Measurements from ENCODE around the gene OR2V2.

Gene OR2V2

DNA sequence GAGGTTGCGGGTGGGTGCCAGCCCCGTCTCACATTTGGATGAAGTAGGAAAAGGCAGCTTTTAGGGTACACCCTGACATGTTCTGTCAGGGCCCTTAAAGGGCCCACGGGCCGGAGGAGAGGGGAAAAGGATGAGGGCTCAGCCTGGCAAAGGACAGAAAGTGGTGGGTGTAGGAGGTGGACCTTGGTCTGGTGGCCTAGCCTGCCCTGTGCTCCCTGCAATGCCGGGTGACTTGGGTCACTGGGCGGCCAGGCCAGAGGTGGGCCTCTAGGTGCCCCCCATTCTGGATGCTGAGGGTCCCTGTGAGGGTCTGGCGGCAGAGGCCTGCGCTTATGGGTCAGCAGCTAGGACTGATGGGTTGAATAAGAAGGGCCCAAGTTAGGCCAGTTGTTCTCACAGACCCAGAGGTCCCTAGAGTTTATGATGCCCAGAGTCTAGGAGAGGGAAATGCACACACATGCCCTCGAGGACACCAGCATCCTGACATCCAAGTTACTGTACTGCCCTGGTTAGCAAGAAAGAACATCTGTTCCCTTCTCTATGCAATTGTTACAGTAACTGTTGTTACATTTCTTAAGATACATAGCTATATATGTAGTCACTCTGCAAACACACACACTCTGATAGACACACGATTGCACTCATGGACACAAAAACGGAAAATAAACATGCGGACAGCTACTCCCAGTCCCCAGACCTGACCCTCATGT is 45.1 kb downstream of the OR2V2 start:
- DNase-seq = no peak

DNA sequence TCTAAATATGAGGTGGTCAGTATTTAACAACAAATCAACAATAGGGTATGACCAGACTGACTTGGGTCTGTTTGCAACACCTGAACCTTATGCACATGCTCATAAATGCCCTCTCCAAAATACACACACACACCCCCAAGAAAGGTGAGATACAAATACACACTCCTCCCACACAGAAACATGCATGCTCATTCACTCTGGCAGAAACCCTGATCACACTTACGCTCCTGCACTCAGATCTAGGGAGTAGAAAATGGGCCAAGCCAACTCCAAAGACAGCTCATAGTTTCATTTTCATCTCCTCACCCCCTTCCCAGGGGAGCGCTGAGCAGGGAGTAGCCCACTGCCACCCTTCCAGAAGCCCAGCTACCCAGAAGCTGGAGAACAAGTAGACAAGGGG is 46.3 kb downstream of the OR2V2 start:
- no peak for DNase-seq

DNA sequence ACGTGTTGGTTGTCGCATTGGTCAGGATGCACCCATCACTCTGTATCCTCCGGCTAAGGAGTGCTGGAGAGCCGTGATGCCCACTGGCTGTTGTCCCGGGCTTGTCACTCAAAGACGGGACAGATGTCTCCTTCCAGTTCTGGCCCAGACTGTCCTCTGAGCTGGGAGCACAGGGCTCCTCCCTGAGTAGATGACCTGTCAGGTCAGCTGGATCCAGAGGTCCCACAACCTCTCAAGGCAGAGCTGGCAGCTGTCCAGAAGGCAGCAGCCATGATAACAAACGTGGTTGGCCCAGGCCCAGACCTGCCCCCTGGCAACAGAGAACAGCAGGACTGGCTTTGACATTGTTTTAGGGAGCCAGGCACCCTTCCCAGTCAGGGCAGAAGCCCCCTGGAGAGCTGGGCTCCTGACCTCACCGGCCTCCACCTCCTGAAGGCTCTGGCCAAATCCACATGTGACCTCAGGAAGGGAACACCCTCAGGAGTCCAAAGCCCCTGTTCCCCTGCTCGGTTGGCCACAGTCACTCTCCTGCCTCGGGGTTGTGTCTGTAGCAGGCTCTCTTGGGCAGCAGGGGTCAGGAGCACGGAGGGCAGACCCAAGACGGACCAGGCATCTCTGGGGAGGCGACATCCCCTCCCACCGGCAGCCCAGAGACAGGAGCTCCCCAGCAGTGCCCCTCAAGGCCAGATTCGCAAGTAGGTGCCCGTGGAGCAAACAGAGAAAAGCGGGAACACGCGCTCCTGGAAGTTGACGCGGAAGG is 47.3 kb downstream of the OR2V2 start:
- no peak for DNase-seq

DNA sequence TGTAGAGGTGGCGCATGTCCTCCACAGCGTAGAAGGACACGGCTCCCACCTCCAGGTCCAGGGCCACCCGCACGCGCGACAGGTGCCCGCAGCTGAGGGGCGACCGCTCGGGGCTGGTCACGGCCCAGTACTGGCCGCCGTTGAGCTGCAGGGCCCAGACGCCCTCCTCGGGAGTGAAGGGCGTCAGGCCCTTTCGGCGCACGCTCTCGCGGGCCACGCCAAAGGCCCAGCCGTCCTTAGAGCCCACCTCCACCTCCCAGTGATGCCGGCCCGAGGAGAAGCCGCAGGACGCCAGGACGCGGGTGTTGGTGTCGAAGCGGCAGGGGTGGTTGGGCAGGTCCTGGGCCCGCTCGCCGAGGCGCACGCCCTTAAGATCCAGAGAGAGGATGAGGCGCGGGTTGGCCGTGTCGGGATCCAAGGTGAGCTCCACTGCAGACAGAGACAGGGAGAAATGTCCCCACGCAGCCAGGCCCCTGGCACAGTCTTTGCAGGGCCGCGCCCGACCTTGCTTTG is 47.9 kb downstream of the OR2V2 start:
- DNase-seq = no peak

DNA sequence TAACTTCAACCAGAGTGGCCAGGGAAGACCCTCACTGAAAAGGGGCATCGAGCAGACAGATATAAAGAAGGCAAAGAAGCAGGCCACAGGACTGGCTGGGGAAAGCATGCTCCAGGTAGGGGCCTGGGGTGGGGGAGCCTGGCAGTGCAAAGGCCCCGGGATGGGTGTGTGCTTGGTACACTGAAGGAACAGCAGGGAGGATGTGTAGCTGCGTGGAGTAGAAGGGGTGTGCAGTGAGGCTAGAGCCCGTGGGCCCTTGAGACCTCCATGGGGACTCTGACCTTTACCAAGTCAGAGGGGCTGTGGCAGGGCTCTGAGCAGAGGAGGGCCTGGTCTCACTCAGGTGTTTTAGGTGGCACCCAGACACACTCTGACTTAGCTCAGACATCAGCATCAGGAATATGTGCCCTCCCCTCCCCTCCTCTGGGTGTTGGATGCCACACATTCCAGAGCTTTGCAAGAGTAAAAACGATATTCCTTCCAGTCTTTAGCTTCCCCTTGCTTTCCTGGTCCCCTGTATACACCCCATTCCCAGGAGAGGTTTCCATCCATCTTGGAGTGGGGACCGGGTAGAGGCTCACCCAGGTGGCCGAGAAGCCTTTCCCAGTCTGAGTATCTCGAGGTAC is 50.1 kb downstream of the OR2V2 start:
- no peak for DNase-seq

DNA sequence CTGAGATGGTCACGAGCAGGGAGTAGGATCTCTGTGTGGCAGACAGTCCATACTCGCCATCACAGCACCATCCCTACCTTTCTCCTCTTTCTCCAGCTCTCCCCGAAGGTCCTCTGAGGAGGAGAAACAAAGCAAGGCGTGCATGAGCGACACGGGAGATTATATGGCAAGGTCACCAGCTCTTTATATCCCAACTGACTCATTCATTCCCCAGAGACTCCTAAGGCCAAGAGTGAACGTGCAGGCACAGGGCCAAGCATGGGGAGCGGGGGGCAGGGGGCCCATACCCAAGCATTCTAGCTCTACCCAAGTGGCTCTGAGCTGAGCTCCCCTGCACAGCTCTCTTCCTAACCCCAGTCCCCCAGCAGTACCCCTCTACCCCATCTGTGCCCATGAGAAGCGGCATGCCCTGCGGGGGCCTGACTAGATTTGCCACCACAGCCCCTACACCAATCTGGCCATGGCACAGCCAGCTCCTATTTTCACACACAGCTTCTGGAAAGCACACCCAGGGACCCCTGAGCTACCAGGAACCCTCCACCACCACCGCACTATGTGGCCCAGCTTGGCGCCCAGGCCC is 50.8 kb downstream of the OR2V2 start:
- DNase-seq = no peak

DNA sequence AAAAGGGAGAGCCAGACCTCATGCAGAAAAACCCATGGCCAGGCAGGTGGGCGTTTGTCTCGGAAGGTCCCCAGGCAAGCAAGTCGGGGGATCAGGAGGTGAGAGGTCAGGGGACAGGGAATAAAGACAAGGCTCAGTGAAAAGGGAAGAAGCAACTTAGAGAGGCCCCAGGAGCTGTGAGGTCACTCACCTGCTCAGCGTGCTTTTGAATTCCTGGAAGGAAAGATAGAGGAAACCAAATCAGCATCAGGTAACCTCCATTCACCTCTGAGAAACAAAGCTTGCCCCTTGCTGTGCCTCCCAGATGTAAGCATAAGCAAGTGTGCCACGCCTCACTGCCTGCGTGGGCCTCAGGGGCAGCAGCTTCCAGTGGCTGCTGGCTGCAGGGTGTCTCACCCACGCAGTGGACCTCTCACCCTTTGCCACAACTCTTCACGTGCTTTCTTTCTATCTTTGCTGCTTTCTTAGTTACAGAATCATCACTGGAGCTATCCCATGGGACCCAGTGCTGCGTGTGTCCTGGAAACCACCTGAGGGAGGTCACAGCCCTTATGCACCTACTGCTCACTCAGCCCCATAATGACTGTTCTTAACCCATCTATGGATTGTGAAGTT is 51.6 kb downstream of the OR2V2 start:
- DNase-seq = no peak

DNA sequence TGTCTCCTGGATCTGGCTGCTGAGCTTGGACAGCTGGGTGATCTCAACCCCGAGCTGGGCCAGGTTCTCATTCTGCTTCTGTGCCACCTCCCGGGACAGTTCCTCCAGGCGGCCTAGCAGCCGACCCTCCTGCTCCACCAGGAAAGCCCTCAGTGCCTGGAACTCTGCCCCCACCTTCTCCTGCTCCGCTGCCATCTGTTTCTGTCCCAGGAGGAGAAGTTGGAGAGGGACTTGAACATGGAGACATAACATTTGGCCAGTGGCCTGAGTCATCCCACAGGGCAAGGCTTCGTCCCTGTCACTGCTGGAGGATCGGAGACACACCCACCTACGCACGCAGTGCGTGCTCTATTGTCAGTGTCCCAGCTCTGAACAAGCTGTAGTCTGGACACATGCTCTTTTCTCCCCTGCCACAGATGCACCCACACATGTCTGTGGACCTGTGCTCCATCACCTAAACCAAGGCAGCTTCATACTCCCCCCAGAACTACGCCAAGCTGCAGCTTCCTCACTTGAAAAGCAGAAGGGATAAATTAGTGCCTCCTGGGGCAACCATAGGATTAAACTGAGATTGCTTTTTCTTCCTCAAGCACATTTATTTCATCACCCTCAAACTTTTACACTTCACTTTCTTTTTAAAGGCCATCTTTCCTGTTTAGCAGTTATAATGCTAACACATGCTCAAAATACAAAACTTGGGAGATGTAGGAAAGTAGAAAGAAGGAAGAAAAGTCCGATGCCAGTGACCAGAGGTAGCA is 52.7 kb downstream of the OR2V2 start:
- no peak for DNase-seq

DNA sequence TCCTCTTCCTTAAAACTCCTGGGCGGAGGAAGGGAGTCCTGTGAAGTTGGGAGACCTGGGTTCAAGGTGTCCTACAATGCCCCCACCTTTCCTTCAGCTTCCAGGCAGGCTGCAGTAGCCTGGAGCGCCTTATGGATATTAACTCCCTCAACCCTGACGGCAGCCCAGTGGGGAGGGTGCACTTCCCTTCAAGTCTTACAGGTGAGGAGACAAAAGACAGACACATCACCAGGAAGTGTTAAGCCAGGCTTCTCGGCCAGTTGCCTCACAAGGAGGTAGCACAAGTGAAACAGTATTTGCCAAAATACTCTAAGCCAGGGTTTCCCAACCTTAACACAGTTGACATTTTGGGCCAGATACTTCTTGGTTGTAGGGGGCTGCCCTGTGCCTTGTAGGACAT is 53.4 kb downstream of the OR2V2 start:
- no peak for DNase-seq

DNA sequence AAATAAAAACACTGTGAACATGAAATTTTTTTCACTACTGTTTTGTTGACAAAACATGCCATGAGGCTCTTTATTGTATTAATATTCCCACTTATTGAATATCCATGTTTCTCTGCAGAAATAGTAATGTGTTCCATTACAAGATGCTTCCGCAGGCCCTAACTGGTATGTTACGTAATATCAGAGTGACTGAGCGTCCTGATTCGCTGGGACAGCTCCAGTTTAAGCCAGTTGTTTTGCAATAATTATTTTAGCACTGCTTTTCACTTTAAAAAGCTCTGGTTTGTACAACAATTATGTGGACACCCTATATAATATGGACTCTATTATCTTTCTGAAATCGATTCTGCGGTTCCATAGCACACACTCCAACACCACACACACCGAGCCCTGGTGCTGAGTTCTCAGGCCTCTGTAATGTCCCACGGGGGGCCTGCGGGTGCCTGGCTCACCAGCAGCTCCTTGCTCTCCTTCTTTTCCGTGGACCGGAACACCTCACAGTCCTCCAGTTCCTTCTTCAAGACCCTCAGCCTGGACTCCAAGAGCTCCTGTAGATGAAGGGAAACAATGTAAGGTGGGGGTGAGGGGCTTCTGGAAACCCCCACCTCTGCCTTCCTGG is 55.8 kb downstream of the OR2V2 start:
- DNase-seq = no peak

DNA sequence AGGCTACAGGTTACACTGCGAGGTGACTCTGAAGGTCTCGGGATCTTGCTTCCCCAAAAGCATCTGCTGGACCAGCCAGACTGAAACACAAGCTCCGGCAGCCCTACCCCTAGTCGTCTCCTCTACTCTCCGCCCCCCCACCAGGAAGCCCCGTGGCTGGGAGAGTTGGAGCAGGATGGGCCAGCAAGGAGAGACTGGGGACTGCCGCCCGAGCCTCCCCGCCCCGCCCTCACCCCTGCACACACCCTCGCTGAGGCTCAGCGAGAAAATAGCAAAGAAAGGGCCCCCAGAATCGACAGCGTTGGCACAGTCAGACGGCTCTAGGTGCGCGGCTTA is 56.4 kb downstream of the OR2V2 start:
- DNase-seq = no peak

DNA sequence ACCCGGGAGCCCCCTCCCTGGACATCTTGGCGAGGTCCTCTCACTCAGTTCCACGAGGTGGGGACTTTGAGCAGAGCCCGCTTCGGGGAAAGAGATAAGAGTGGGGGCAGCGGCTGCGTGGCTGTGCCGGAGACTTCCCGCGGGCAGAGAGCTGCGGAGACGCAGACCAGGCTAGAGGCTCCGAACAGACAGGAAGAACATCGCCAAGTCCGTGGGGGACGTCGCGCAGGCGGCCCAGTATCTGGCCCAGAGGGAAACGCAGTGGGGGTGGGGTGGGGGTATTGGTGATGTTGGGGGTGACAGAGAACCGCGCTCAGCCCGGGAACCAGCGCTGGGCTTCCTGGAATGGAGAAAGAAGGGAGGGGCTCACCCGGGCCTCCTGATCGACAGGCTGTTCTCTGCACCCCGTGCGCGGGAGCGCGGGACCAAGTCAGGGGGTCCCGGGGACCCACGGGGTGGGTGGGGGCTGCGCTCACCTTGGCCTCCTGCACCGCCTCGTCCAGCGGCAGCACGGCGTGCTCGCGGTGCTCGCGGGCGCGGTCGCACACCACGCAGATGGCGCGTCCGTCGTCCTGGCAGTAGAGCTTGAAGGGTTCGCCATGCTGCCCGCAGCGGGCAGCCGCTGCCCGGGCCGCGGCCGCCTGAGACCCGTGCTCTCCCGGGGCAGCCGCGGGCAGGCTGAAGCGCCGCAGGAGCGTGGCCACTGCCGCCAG is 56.9 kb downstream of the OR2V2 start:
- no peak for DNase-seq

DNA sequence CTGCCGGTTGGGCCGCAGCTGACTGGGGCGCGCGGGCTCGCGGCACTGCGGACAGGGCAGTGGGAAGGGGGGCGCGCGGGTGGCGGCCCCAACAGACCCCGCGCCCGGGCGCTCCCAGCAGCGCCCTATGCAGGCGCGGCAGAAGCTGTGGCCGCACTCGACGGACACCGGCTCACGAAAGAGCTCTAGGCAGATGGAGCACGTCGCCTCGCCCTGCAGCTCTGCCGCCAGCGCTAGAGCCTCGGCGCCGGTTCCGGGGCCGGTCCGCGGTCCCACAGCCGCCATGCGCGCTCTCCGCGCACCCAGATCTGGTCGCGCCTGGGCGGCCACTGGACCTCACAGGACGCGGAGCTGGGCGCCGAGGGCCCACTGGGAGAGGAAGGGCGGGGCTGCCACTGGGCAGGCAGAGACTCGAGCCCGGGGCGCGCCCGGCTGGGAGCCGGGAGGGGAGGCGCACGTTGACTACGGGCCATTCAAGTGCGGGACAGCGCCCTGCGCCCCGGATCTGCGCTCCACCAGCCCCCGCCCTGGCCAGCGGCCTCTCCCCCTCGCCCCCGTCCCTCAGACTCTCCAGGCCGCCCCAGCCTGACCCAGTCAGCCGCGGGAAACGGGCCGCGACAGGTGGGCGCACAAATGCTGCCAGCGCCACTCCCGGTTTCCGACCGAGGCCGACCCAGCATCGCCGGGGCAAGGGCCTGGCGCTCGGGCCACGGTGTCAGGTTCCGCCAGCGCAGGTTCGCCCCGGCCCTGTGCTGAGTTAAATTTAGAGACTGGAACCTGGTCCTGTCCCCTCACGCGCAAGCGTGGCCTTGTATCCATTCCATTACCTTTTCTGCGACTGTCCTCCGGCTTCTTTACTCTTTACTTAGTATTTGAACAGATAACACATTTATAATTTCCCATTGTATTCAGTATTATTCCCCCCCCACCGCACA is 57.7 kb downstream of the OR2V2 start, which contains the start of gene TRIM7:
Gene TRIM7 (minus strand): TSS at position 371 of the 935 bp plus-strand sequence. CDS start 86 bp downstream, at position 285.
- peak; percentile 15 for DNase-seq

DNA sequence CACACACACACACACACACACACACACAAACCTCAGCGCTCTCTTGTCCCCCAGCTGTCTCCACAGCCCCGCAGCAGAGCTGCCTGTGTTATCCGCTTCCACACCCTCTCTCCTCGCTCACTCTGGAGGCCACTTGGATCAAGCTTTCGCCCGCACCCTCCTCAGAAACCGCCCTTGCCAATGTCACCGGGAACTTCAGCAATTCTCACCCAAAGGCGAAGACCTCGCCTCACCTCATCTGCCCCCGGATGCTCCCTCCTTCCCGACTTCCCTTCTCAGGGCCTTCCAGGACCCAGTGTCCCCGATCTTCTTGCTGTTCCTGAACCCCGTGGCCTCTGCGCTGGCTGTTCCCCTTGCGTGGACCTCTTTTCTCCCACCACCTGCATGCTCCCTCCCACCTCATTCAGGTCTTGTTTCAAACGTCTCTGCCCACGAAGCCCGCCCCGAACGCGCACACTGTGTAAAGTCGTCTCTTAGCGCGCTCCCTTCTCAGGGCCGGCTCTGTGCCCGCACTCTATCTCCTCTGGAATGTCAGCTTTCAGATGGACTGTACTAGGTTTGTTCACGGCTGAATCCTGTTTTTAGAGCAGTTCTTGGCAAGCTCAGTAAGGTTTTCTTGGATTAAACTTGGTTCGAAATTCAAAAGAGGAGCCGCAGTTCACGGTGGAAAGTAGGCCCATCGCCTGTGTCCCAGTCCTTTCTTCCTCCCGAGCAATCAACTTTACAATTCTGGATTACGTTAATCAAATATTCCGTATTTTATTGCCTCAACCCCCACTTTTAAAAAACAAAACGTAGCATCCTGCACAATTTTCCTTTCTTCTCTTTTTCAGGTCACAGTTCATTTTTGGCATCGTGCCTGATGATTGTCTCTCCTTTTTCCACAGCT is 58.6 kb downstream of the OR2V2 start:
- DNase-seq = no peak

DNA sequence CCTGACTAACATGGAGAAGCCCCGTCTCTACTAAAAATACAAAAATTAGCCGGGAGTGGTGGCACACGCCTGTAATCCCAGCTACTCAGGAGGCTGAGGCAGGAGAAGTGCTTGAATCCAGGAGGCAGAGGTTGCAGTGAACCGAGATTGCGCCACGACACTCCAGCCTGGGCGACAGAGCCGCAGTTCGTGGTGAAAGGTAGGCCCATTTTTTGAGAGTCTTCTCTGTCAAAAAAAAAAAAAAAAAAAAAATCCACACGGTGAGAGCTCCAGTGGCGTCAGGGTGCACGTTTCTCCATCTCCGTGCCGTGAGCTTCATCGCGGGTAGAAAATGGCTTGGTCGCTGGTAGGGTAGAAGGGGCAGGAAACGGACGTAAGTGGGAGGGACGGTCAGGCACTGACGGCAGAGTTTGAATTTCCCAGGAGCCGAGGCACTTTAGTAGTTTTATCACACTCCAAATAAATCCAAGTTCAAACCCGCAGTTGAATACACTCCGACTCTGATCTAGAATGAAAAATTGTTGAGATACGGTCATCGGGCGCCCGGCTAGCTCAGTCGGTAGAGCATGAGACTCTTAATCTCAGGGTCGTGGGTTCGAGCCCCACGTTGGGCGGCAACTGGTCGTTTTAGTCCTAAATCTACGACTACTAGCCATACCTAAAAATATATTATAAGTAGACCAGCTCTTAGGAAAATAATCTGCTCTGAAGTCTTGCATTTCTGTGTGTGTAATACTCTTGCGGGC is 60.0 kb downstream of the OR2V2 start:
- DNase-seq = peak; percentile 76

DNA sequence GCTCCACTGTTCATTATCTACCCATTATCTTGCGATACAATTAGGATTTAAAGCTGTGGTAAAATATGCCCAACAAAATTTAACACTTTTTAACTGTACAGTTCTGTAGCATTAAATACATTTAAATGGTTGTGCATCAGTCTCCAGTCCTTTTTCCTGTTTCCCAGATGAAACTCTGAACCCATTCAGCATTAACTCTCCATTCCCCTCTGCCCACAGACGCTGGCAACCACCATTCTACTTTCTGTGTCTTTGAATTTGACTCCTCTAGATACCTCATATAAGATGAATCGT is 60.5 kb downstream of the OR2V2 start:
- DNase-seq = peak; percentile 15

All from central memory CD4-positive, alpha-beta T cell (primary cell).